ENCODE measurements around the gene PRELID2.

DNA sequence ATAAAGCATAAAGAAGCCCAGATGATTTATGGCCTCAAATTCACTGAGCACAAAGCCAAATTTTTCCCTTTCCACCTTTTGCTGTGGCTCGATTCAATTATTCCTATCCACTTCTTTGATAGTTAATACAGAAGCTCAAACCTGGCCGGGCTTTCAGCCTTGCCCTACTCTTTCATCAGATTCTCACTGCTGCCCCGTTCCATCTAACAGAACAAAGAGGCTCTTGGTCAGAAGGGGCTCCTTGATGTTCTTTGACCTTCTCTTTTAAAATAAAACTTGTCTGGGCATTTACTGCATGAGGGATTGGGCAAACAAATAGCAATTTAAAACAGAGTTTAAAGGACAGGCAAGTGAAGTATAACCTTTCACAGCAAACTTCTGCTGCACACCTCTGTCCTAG, 27.9 kb upstream of the PRELID2 start:
- TF ChIP-seq, protein P1, sequence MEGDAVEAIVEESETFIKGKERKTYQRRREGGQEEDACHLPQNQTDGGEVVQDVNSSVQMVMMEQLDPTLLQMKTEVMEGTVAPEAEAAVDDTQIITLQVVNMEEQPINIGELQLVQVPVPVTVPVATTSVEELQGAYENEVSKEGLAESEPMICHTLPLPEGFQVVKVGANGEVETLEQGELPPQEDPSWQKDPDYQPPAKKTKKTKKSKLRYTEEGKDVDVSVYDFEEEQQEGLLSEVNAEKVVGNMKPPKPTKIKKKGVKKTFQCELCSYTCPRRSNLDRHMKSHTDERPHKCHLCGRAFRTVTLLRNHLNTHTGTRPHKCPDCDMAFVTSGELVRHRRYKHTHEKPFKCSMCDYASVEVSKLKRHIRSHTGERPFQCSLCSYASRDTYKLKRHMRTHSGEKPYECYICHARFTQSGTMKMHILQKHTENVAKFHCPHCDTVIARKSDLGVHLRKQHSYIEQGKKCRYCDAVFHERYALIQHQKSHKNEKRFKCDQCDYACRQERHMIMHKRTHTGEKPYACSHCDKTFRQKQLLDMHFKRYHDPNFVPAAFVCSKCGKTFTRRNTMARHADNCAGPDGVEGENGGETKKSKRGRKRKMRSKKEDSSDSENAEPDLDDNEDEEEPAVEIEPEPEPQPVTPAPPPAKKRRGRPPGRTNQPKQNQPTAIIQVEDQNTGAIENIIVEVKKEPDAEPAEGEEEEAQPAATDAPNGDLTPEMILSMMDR (IDR thresholded peaks at IDR 0.05; ENCODE audit: poor library complexity), result no peak
- TF ChIP-seq EZH2 (IDR thresholded peaks at IDR 0.05; ENCODE audit: borderline replicate concordance), result no peak

All from hepatocyte (in vitro differentiated cells).